Erythroblast (primary cell): ENCODE measurements around the gene AP3B1.
"Not testable (repeated sequence)": the region's sequence is repeated elsewhere in the genome, so short reads cannot be mapped to it uniquely, and the experiment has no call there.

ENCODE experiments used
- DNase-seq, 2 experiments: peaks; one replicate each; lab custom pipeline; 2025; lab: John Stamatoyannopoulos, UW
- GATA1 ChIP-seq: IDR thresholded peaks from 2 replicates; pipeline ENCODE4 v1.6.1; 2011; ENCODE audit warnings: low read depth, mild to moderate bottlenecking, control low read depth, low read length, moderate library complexity
- POLR2A ChIP-seq: IDR thresholded peaks from 2 replicates; pipeline ENCODE4 v1.6.1; 2011; ENCODE audit warnings: mild to moderate bottlenecking, low read length

AP3B1 gene

GRCh38 chr5:78211052-78211451 lies 83.4 kb downstream of the AP3B1 start:
- TF ChIP-seq GATA1: no peak
- TF ChIP-seq POLR2A: no peak
- DNase-seq: no peak

- TF ChIP-seq GATA1: no peak
- no peak for TF ChIP-seq POLR2A
- no peak for DNase-seq
These were observed 90.3 kb downstream of the AP3B1 start for GRCh38 chr5:78204241-78204640.

- no peak for DNase-seq
- TF ChIP-seq GATA1 (no peak), POLR2A (no peak)
These were observed 90.7 kb downstream of the AP3B1 start for GRCh38 chr5:78203815-78204214.

GRCh38 chr5:78190402-78190801 lies 104.1 kb downstream of the AP3B1 start:
- TF ChIP-seq POLR2A (no peak), GATA1 (no peak)
- no peak for DNase-seq

GRCh38 chr5:78188681-78189080 lies 105.8 kb downstream of the AP3B1 start:
- DNase-seq: not testable (repeated sequence)

- DNase-seq: no peak
- TF ChIP-seq POLR2A (no peak), GATA1 (no peak)
These were observed 107.3 kb downstream of the AP3B1 start for GRCh38 chr5:78187172-78187571.

- peak; percentile 51 to 74 for DNase-seq
- no peak for TF ChIP-seq GATA1
- no peak for TF ChIP-seq POLR2A
These were observed 111.7 kb downstream of the AP3B1 start for GRCh38 chr5:78182838-78183237.

- no peak for DNase-seq
- TF ChIP-seq POLR2A (no peak), GATA1 (no peak)
These were observed 116.1 kb downstream of the AP3B1 start for GRCh38 chr5:78178356-78178755.

GRCh38 chr5:78170335-78170734 lies 124.2 kb downstream of the AP3B1 start:
- DNase-seq: not testable (repeated sequence)

- TF ChIP-seq POLR2A (no peak), GATA1 (no peak)
- peak; percentile 61 to 74 for DNase-seq
These were observed 132.1 kb downstream of the AP3B1 start for GRCh38 chr5:78162253-78162862.

GRCh38 chr5:78157001-78157400 lies 137.5 kb downstream of the AP3B1 start:
- no peak for TF ChIP-seq POLR2A
- no peak for TF ChIP-seq GATA1
- DNase-seq: no peak

GRCh38 chr5:78151594-78152271 lies 142.8 kb downstream of the AP3B1 start:
- no peak for TF ChIP-seq GATA1
- TF ChIP-seq POLR2A: no peak

GRCh38 chr5:78137290-78137689 lies 157.2 kb downstream of the AP3B1 start:
- TF ChIP-seq GATA1 (no peak), POLR2A (no peak)
- no peak for DNase-seq

More at GRCh38 chr5:78151594-78152271, 142.8 kb downstream of the AP3B1 start:
- no peak for DNase-seq

GRCh38 chr5:78133423-78133822 lies 161.1 kb downstream of the AP3B1 start:
- DNase-seq: no peak
- TF ChIP-seq GATA1 (no peak), POLR2A (no peak)

GRCh38 chr5:78132507-78132906 lies 162.0 kb downstream of the AP3B1 start:
- DNase-seq: no peak
- TF ChIP-seq POLR2A: no peak
- TF ChIP-seq GATA1: no peak

- TF ChIP-seq POLR2A: no peak
- TF ChIP-seq GATA1: no peak
These were observed 164.9 kb downstream of the AP3B1 start for GRCh38 chr5:78129597-78129996.

More at GRCh38 chr5:78129597-78129996, 164.9 kb downstream of the AP3B1 start:
- DNase-seq: no peak
